Fibroblast of lung (primary cell): ENCODE results near the gene PCSK4.

ENCODE experiments used
- CTCF ChIP-seq, 2 donors: IDR thresholded peaks in 1 of 2; conservative IDR thresholded peaks in 1 of 2; 1 replicate in 1 of 2; 2 replicates in 1 of 2; pipeline ENCODE4 v1.5.1; 2011 to 2012; ENCODE audit warnings: low read length in 2 of 2, control low read depth in 1 of 2, inconsistent platforms in 1 of 2, low read depth in 1 of 2, mild to moderate bottlenecking in 1 of 2
- EZH2 ChIP-seq: IDR thresholded peaks from 2 replicates; pipeline ENCODE4 v1.5.1; 2012; ENCODE audit warnings: low read length, control low read depth, mild to moderate bottlenecking; ENCODE audit errors: missing control alignments

GRCh38 chr19:1470305-1471009, 19.7 kb downstream of the PCSK4 start:
- TF ChIP-seq EZH2 = peak; percentile 68
- TF ChIP-seq CTCF (conservative IDR thresholded peaks at IDR 0.05 in 1 of 2, IDR thresholded peaks at IDR 0.05 in 1 of 2; ENCODE audit: low read depth in 1 of 2, low read length in 2 of 2) = no peak
